ENCODE measurements around the gene IL1RAPL1.

IL1RAPL1 gene

DNA sequence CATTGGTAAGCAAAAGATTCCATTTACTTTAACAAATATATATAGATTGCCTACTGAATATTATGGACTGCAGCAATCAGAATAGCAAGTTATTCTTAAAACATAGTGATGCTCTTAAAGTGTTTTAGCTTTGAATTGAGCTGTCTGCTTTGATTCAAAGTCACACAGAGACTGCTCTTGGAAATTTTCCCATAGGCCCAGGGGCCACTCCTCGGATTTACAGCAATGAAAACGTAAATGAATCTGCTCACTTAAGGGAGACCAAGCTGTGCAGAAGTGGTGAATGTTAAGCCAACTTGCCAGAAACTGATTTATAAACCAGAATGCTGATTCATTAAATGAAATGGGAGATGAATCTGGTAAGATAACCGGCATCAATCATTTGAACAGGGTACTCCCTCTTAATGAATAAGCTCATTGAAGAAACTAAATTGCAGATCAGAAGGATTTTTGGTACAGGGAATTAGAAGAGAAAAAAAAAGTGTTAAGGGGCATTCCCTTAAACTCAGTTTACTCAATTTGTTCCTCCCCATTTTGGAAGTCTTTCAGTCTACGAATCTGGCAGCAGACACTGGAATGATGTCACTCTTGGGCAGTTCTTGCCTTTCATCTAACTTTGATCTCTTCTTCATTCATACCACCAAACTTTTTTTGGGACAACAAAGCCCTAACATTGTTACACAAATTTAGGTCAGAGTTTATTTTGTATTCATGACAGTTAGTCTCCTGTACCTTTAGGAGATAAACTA lies 1264.8 kb downstream of the IL1RAPL1 start:
- in situ Hi-C loops (cut with HindIII; ENCODE audit: low sequenced_read_pairs): no loop called here
- TF ChIP-seq, protein P1, sequence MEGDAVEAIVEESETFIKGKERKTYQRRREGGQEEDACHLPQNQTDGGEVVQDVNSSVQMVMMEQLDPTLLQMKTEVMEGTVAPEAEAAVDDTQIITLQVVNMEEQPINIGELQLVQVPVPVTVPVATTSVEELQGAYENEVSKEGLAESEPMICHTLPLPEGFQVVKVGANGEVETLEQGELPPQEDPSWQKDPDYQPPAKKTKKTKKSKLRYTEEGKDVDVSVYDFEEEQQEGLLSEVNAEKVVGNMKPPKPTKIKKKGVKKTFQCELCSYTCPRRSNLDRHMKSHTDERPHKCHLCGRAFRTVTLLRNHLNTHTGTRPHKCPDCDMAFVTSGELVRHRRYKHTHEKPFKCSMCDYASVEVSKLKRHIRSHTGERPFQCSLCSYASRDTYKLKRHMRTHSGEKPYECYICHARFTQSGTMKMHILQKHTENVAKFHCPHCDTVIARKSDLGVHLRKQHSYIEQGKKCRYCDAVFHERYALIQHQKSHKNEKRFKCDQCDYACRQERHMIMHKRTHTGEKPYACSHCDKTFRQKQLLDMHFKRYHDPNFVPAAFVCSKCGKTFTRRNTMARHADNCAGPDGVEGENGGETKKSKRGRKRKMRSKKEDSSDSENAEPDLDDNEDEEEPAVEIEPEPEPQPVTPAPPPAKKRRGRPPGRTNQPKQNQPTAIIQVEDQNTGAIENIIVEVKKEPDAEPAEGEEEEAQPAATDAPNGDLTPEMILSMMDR (IDR thresholded peaks at IDR 0.05; ENCODE audit: low read depth, low read length, missing control alignments): no peak
- no peak for DNase-seq (ENCODE audit: low read depth)
- no peak overlapping the region for H3K4me3 ChIP-seq (ENCODE audit: low read depth, low read length)

DNA sequence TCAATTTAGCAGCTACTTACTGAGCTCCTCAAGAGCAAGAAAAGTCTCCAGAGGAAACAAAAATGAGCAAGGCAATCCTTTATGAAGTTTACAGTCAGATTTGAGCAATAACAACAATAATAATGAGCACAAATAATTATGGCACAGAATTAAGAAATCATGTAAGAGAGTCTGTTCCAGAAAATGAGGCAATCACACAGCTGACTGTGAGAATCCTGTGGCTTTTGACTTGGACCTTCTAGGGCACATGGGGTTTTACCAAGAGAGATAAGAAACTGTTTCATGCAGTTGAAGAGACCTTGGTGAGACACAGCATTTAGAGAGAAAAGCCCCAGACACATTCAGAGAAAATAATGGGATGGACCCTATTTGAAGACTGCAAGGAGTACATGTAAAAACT lies 1265.5 kb downstream of the IL1RAPL1 start:
- in situ Hi-C loops (cut with HindIII; ENCODE audit: low sequenced_read_pairs): no loop called here
- TF ChIP-seq, protein P1 (IDR thresholded peaks at IDR 0.05; ENCODE audit: low read depth, low read length, missing control alignments): no peak
- no peak overlapping the region for H3K4me3 ChIP-seq (ENCODE audit: low read depth, low read length)
- DNase-seq (ENCODE audit: low read depth): no peak

DNA sequence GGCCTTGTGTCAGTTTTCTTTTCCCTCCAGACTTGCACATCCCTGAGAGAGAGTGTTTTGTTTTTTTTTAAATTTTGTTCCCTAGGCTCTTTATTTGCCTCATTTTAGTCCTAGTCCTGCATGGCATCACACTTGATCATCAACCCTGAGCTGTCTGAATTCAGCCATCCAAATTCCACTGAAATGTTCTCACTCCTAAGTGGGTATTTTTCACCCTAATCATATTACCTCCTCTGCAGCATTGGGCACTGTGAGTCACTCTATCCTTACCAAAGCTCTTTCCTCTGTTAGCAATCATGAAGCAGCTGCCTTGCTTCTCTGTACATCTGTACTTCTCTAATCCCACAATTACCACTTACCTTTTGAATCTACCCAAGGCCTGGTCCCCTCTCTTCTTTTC lies 1271.5 kb downstream of the IL1RAPL1 start:
- TF ChIP-seq, protein P1 (IDR thresholded peaks at IDR 0.05; ENCODE audit: low read depth, low read length, missing control alignments): no peak
- H3K4me3 ChIP-seq (ENCODE audit: low read depth, low read length): no peak overlapping the region
- in situ Hi-C loops (cut with HindIII; ENCODE audit: low sequenced_read_pairs): no loop called here
- DNase-seq (ENCODE audit: low read depth): no peak

DNA sequence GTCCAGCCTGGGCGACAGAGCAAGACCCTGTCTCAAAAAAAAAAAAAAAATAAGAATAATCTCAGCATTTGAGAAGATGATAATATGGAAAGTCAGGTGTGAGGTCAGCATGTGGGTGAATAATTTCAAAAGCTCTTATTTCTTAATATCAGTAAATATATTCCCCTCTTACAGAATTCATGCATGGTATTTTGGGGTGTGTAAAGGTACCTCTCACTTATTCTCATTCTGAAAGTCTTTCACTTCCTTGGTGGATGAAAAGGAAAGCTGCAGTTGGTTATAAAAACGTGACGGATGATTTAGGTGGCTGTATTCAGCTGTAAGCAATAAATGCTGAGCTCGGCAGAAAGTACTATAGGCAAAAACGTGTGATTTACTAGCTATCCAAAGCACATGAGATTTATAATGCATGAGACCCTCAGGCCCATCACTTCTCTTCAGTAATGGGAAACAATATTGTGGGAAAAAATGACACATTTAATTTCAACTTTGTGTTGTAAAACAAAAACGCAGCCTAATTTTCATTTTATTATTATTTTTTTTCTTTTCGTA lies 1275.0 kb downstream of the IL1RAPL1 start:
- DNase-seq (ENCODE audit: low read depth): no peak
- no peak overlapping the region for H3K4me3 ChIP-seq (ENCODE audit: low read depth, low read length)
- TF ChIP-seq, protein P1 (IDR thresholded peaks at IDR 0.05; ENCODE audit: low read depth, low read length, missing control alignments): no peak
- in situ Hi-C loops (cut with HindIII; ENCODE audit: low sequenced_read_pairs): no loop called here

DNA sequence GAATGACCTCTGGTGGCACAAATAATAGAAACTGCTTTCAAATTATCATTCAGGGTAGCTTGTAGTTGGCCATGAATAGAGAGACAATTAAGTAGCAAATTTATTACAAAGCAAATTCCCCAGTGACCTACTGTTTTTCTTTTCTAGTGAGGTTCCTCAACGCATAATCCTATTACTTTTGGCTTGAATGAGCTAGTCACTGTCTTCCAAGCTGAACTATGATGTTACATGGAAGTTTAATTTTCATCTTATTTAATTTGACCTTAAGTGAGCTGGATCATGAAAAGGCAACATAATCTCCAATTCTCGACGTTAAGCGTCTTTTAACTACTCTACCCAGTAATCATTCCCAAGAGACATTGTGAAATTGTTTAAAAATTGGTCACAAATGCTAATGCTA lies 1280.7 kb downstream of the IL1RAPL1 start:
- in situ Hi-C loops (cut with HindIII; ENCODE audit: low sequenced_read_pairs): no loop called here
- no peak overlapping the region for H3K4me3 ChIP-seq (ENCODE audit: low read depth, low read length)
- DNase-seq (ENCODE audit: low read depth): no peak
- TF ChIP-seq, protein P1 (IDR thresholded peaks at IDR 0.05; ENCODE audit: low read depth, low read length, missing control alignments): no peak

DNA sequence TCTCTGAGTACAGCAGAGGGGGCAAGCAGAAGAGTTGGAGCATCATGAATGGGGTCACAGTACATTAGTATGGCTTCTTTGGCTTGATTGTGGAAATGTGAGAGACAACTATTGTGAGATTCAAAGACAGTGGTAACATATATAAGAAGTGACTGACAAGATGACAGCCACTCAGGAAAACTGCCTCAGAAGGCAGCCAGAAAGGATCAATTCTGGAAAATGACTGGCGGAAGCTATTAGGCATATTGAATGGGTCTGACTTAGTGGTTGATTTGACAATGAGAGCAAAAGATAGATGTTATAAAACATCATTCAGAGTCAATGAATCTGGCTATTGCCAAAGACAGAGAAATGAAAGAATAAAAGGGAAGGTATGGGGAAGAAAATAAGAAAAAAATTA lies 1282.6 kb downstream of the IL1RAPL1 start:
- in situ Hi-C loops (cut with HindIII; ENCODE audit: low sequenced_read_pairs): no loop called here
- H3K4me3 ChIP-seq (ENCODE audit: low read depth, low read length): no peak overlapping the region
- TF ChIP-seq, protein P1 (IDR thresholded peaks at IDR 0.05; ENCODE audit: low read depth, low read length, missing control alignments): no peak
- no peak for DNase-seq (ENCODE audit: low read depth)
